ENCODE measurements around the gene CMTM6.

CMTM6 gene

DNA sequence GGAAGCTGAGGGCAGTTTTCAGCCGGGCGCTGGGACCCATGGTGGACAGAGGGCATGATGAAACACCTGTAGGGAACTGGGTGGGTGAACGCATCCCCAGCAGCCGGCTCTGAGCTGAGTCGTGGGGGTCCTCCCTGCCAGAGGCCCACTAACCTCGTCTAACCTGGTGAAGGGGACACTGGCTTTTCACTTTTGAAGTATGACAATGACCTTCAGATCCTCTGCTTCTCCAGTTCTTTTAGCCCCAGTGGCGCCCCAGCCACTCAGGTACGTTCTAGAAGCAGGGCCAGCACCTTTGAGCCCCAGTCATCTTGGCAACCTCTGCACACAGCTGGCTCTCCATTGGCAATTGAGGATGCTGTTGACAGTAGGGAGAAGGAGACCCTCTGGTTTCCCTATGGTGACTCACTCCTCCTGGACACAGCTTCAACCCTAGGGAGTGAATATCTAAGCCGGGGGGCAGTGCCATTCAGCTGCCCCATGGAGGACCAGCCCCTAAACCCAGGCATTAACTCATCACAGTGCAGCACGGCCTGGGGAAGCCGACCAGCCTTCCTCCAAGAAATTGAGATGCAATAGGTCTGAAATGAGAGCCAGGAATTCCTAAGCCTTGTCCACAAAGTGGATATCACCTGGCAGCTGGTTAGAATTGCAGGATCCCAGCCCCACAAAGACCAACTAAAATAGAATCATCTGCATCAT, 46.1 kb downstream of the CMTM6 start:
- DNase-seq (ENCODE audit: insufficient read length, low spot score) (no peak), FAIRE-seq (no peak)
- TF ChIP-seq, protein P1, sequence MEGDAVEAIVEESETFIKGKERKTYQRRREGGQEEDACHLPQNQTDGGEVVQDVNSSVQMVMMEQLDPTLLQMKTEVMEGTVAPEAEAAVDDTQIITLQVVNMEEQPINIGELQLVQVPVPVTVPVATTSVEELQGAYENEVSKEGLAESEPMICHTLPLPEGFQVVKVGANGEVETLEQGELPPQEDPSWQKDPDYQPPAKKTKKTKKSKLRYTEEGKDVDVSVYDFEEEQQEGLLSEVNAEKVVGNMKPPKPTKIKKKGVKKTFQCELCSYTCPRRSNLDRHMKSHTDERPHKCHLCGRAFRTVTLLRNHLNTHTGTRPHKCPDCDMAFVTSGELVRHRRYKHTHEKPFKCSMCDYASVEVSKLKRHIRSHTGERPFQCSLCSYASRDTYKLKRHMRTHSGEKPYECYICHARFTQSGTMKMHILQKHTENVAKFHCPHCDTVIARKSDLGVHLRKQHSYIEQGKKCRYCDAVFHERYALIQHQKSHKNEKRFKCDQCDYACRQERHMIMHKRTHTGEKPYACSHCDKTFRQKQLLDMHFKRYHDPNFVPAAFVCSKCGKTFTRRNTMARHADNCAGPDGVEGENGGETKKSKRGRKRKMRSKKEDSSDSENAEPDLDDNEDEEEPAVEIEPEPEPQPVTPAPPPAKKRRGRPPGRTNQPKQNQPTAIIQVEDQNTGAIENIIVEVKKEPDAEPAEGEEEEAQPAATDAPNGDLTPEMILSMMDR (IDR thresholded peaks at IDR 0.05; ENCODE audit: insufficient read depth, missing control alignments) = no peak

DNA sequence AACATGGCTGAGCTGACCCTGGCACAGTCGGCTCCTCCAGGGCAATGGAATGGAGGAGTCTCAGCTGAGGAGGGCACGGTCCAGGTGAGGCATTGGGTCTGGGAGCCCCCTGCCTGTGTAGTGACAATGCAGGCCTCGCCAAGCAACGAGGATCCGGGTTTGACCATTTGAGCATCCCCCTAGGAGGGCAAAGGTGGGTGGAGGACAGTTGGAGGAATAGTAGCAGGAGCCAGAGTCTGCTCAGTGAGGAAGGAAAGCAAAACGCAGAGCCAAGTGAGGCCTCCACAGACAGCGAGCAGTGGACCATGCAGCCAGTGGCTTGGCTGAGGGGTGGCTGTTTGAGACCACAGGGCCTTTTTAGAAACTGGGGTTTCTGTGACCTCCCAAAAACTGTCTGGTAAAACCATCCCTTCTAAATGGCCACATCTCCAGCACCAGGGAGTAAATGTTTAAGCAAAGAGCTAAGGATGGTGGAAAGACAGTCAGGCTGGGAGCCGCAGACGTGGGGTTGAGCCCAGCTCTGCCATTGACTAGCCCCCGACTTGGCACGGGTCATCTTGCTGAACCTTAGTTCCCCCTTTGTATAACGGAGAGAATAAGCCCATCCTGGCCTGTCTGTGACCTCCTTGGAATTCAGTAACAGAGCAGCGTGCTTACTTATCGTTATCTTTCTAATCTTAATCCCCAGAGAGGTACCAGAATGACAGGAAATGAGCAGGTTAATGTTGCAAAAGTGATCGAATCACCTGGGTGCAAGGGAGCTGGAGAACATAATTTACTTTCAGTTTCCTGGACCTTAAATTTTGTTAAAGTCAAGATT, 46.8 kb downstream of the CMTM6 start:
- no peak for FAIRE-seq
- TF ChIP-seq, protein P1 (IDR thresholded peaks at IDR 0.05; ENCODE audit: insufficient read depth, missing control alignments) = no peak
- no peak for DNase-seq (ENCODE audit: insufficient read length, low spot score)

DNA sequence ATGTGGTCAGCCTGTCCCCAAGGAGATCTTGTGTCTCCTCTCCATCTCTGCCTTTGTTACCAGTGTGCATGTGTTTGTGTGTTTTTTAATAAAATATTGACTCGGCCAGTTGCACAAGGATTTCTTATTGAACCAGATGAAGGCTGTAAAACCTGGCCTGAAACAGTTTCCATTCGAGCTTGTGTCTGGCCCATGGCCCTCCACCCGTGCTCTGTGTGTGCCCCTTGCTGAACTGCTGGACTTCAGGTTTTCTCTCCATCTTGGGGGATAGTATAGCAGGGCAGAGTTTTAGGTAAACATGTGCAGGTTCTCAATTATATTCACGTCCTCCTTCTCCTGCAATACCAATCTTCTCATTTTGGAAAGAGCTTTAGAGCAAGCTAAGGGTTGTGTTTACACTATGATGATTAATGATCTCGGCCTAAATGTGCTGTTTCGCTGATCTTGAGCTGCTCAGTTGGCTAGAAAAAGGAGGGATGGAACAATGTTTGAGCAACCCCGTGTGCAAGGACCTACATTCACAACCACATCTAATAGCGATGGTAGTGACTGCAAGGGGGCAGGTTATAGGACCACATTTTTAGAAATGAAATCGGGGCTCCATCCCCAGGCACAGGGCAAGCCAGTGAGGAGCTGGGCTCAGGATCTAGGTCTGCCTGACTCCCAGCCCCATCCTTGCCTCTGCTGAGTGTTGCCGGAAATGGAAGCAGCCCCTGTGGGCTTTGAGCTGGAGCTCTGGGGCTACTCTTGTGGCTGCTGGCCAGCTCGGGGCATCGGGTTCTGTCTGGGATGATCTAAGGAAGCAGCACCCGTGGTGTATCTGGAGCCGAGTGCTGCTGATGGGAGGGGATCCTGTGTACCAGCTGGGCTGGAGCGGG, 47.7 kb downstream of the CMTM6 start:
- no peak for DNase-seq (ENCODE audit: insufficient read length, low spot score)
- TF ChIP-seq, protein P1 (IDR thresholded peaks at IDR 0.05; ENCODE audit: insufficient read depth, missing control alignments) = no peak
- FAIRE-seq = no peak

DNA sequence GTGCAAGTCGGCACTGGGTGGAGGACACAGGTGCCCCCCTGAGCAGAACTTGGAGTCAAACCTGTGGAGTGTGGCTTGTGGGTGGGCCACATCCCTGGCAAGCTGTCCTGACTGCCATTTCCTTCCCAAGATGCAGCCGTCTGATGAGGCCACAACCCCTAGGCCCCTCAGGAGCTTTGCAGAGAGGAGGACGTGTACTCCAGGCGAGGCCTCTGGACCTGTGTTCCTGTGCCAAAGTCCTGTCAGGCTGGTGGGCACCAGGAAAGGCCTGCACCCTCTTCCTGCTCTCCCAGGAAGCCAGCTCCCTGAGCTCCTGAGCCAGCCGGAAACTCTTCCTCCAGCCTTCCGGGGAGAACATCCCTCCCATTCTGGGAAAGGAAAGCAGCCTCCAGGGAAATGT, 48.5 kb downstream of the CMTM6 start:
- DNase-seq (ENCODE audit: insufficient read length, low spot score) (no peak), FAIRE-seq (no peak)
- TF ChIP-seq, protein P1 (IDR thresholded peaks at IDR 0.05; ENCODE audit: insufficient read depth, missing control alignments) = no peak

DNA sequence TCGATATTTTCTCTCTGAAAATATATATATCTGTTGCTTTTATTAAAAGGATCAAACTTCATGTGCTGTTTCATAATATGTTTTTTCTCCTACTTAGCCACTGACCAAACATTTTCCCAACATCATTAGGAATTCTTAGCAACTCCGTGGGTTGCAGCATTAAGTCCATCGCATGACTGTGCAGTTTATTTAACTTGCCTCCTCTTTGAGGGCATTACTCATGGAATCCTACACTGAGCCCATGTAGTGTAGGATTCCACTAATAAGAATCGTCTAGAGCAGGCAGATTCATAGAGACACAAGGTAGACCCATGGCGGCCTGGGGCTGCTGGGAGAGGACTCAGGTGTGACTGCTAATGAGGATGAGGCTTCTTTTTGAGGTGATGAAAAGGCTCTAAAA, 49.3 kb downstream of the CMTM6 start:
- FAIRE-seq (no peak), DNase-seq (ENCODE audit: insufficient read length, low spot score) (no peak)
- TF ChIP-seq, protein P1 (IDR thresholded peaks at IDR 0.05; ENCODE audit: insufficient read depth, missing control alignments) = no peak

DNA sequence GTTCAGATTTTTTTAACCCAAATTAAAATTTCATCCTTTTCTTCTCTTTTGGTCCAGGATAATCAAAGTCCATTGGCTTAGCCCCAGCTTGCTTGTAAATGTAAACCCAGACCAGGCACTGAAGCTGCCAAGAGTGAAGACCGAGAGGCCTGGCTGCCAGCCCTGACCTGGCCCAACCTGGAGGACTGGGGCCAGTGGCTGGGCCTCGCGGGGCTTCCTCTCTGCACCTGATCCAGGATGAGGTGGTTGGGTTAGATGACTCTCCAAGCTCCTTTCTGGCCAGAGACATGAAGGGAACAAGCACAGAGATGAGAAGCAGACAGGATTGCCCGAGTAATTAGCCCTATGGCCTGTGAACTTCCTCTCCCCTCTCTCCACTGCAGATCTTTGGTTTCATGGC, 50.6 kb downstream of the CMTM6 start:
- TF ChIP-seq, protein P1 (IDR thresholded peaks at IDR 0.05; ENCODE audit: insufficient read depth, missing control alignments) = no peak
- FAIRE-seq = no peak
- no peak for DNase-seq (ENCODE audit: insufficient read length, low spot score)
